GM19239 (cell line): ENCODE measurements around the gene OGFR.
"Not testable (repeated sequence)": the region's sequence is repeated elsewhere in the genome, so short reads cannot be mapped to it uniquely, and the experiment has no call there.

Source experiments
- DNase-seq: peaks from one replicate; pipeline ENCODE4 v3.0.0; 2011; ENCODE audit warnings: low spot score; ENCODE audit not compliant: insufficient read length
- FAIRE-seq: peaks from 2 replicates; lab custom pipeline; 2011; peaks lifted over from hg19 to GRCh38; lab: Jason Lieb, UNC

OGFR gene

GRCh38 chr20:62852841-62853240 is 48.2 kb downstream of the OGFR start:
- DNase-seq, result no peak
- FAIRE-seq, result no peak

- DNase-seq, FAIRE-seq: not testable (repeated sequence)
Measured at GRCh38 chr20:62853304-62853703, 48.7 kb downstream of the OGFR start.

DNA sequence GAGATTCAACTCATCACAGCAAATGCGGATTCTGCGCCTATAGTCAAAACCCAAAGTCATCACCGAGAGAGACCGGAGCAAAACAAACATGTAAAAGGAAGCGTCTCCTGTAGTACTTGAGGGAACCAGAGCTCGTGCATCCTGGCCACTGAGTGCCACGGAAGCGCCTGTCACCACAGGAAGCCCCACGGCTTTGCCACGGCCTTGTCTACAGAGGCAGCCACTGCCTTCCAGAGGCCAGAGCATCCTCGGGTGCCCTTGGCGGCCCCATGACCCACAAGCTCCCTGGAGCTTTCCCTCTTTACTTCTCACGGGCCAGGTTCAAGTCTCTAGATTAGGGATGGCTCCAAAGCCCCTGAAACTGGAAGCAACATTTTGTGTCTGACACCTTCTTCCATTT is 49.5 kb downstream of the OGFR start:
- FAIRE-seq, result no peak
- no peak for DNase-seq

GRCh38 chr20:62855120-62855519 is 50.5 kb downstream of the OGFR start:
- FAIRE-seq (no peak), DNase-seq (no peak)

GRCh38 chr20:62856931-62857619 is 52.4 kb downstream of the OGFR start:
- DNase-seq (no peak), FAIRE-seq (no peak)

DNA sequence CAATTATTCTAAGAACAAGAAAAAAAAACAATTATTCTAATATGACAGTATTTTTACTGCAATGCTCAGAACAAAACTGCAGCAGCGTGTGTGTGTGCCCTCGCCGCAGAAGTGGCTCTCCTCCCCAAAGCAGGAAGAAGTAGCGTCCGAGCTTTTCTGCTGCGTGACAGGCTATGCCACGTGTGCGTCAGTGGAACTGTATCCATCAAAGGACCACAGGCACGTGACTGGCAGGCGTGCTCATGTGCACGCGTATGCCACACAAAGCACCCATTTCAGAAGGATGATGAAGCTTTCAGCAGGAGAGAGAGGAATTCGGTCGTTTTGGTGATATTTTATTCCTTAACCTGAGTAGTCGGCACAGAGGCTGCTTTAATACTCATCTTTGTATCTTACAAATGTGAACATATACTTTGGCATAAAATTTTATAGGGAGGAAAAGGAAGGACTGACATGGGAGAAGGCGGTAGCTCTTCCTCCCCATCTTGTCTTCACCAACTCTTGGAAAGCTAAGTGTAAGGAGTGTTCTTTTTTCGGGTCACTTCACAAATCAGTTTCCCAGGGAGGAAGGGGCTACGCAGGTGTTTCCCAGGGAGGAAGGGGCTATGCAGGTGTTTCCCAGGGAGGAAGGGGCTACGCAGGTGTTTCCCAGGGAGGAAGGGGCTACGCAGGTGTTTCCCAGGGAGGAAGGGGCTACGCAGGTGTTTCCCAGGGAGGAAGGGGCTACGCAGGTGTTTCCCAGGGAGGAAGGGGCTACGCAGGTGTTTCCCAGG is 53.6 kb downstream of the OGFR start:
- no peak for FAIRE-seq
- DNase-seq, result no peak

- DNase-seq (no peak), FAIRE-seq (no peak)
Measured at GRCh38 chr20:62859721-62860120, 55.1 kb downstream of the OGFR start.

DNA sequence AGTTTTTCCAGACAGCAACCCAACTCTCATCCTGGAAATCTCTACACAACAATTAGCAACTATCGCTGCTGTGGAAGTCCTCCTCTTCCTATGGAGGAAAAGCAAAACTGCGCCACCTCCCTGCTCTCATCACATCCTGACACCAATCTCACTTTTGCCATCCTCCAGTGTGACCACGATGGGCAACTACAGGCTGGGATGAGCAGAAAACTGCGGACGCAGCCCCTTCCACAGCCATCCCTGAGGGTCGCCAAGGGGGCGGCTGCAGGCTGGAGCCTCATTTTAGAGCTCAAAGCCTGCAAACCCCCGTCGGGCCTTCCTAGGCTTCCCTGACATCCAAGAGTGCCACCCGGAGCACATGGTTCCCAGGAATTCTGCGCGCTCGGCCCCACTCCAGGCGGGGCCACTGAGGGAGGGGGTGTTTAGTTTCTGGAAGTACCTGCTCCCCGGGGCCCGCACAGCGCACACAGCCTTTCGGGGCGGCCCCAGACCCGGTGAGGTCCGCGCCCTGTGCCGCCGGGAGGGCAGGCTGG is 55.8 kb downstream of the OGFR start:
- FAIRE-seq (no peak), DNase-seq (no peak)

DNA sequence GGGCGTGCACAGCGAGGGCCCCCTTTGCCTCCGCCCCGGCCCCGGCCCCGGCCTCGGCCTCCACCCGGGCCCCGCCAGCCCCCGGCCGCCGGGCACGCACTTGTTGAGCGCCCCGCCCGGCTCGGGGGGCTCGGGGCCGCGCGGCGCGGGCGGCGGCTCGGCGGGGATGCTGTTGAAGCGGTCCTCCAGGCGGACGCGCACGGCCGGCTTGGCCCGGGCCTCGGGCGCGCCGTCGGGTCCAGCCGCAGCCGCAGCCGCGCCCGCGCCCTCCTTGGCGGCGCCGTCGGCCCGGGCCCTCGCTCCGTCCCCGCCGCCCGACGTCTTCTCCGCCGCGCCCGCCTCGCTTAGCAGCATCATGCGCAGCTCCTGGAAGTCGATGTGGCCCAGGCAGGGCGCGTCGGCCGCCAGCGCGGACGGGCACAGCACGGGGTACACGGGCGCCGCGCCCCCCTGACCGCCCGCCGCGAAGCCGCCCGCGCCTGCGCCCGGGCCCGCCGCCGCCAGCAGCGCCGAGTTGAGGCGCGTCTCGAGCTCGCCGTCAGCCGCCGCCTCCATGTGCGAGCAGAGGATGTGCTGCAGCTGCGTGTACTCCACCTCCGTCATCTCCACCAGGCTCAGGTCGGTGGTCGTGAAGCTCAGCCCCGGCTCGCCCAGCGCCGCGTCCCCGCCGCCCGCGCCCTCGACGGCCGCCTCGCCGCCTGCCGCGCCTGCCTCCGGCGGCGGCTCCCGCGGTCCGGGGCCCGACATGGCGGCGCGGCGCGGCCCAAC is 56.5 kb downstream of the OGFR start:
- DNase-seq (no peak), FAIRE-seq (no peak)

DNA sequence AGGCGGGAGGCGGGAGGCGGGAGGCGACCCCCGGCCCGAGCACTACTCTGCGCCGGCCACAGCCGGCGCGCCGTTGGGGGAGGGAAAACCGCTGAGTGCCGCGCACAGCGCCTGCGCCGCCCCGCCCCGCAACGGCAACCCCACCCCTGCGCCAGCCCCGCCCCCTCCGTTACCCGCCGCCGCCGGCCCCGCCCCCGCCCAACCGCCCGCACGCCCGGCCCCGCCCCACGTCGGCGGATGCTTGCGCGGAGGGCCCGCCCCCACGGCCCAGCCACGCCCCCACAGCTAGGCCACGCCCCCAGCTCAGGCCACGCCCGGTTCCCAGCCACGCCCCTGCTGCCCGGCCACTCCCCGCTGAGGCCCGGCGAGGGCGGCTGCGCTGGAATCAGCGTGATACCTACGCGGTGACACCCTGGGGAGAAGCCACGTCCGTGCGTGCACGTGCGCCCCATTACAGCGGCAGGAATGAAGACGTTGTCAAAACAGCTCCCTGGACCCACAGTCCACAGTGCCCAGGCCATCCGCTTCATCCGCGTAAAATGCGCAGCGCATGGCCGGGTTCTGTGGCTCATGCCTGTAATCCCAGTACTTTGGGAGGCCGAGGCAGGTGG is 57.2 kb downstream of the OGFR start, which contains the start of gene TCFL5:
Gene TCFL5, minus strand, starts transcription at position 97 of the 611 bp plus-strand sequence. CDS start 152 bp downstream, outside the sequence.
- no peak for FAIRE-seq
- DNase-seq, result peak; percentile 94
